GM12878 (cell line): ENCODE data around the gene HMCES. TPM values are rescaled to one million over a fixed set of nuclear protein-coding genes. Genes with fewer than 3 reads are reported as not detected.
A peak's percentile ranks its signal among the peaks of the same experiment; 100 is the strongest.

Source experiments
- ATAC-seq: fragments of 200-7000 bp; cut with Tn5 transposase; 3 replicates; pipeline ENCODE4 v1.9.1; 2020; ENCODE audit warnings: mild to moderate bottlenecking, moderate library complexity
- BruUV-seq: library from RNA; stranded (reverse); fragments of 400-500 nt; replicated peaks from 2 replicates; lab custom pipeline; 2021; lab: Mats Ljungman, UMichigan
- CTCF ChIA-PET: fragments of 300-600 bp; sonication (Branson Sonifier 250); formaldehyde crosslinking; extraction: SDS; loops from one replicate; lab custom pipeline; 2021; ENCODE audit warnings: inconsistent platforms; lab: Yijun Ruan, JAX
- POLR2A ChIA-PET: fragments of 350-600 bp; formaldehyde crosslinking; extraction: SDS; loops from one replicate; lab custom pipeline; 2021; ENCODE audit warnings: inconsistent platforms; lab: Charles Lee
- RAD21 ChIA-PET: fragments of 300-600 bp; sonication (Branson Sonifier 250); formaldehyde crosslinking; loops from one replicate; lab custom pipeline; 2023; ENCODE audit warnings: antibody characterized with exemption; ENCODE audit not compliant: unreplicated experiment; lab: Charles Lee
- SMC1A ChIA-PET: fragments of 300-600 bp; sonication (Branson Sonifier 250); formaldehyde crosslinking; loops from one replicate; lab custom pipeline; 2023; ENCODE audit not compliant: unreplicated experiment, uncharacterized antibody; lab: Charles Lee
- DNase-seq: peaks from one replicate; pipeline ENCODE4 v3.0.0-alpha.2; 2011; ENCODE audit warnings: low read depth, low spot score
- FAIRE-seq: peaks from 3 replicates; lab custom pipeline; 2011; peaks lifted over from hg19 to GRCh38; lab: Jason Lieb, UNC
- H2AFZ ChIP-seq: 2 replicates; pipeline ENCODE4 v1.6.0; 2011; ENCODE audit warnings: low read depth, low read length, control low read depth; ENCODE audit not compliant: control insufficient read depth
- H3K27ac ChIP-seq: 2 replicates; pipeline ENCODE4 v1.5.1; 2011; ENCODE audit warnings: control low read depth; ENCODE audit not compliant: control insufficient read depth, insufficient read depth
- H3K27me3 ChIP-seq, 2 experiments: replicated peaks in 1 of 2; 2 replicates each; pipeline versions ENCODE4 v1.6.0 to v1.6.1; 2011; ENCODE audit warnings: low read length in 1 of 2; ENCODE audit not compliant: control insufficient read depth in 2 of 2, insufficient read depth in 2 of 2
- H3K36me3 ChIP-seq, 2 experiments: 2 replicates each; pipeline ENCODE4 v1.5.1; 2011; ENCODE audit warnings: low read length in 1 of 2; ENCODE audit not compliant: control insufficient read depth in 2 of 2, insufficient read depth in 2 of 2
- H3K4me1 ChIP-seq: 2 replicates; pipeline ENCODE4 v1.6.1; 2011; ENCODE audit warnings: mild to moderate bottlenecking, low read length, moderate library complexity, mixed read lengths; ENCODE audit not compliant: control insufficient read depth, insufficient read depth
- H3K4me2 ChIP-seq: 2 replicates; pipeline ENCODE4 v1.6.0; 2011; ENCODE audit warnings: control low read depth; ENCODE audit not compliant: control insufficient read depth, insufficient read depth
- H3K4me3 ChIP-seq: fragments of 200-600 bp; sonication (generic); 2 replicates; pipeline ENCODE4 v1.5.1; 2016
- H3K79me2 ChIP-seq: 2 replicates; pipeline ENCODE4 v1.6.0; 2011; ENCODE audit warnings: low read length; ENCODE audit not compliant: control insufficient read depth, insufficient read depth
- H3K9ac ChIP-seq: 2 replicates; pipeline ENCODE4 v1.8.0; 2011; ENCODE audit warnings: low read length, control low read depth, mixed read lengths; ENCODE audit not compliant: control insufficient read depth, insufficient read depth
- H3K9me3 ChIP-seq: replicated peaks from 3 replicates; pipeline ENCODE4 v1.5.1; 2011; ENCODE audit warnings: mild to moderate bottlenecking, low read length; ENCODE audit not compliant: control insufficient read depth, insufficient read depth
- H4K20me1 ChIP-seq: 2 replicates; pipeline ENCODE4 v1.6.0; 2011; ENCODE audit not compliant: control insufficient read depth, insufficient read depth
- BACH1 ChIP-seq: fragments of 450-650 bp; IDR thresholded peaks from 2 replicates; pipeline ENCODE4 v1.6.1; 2017; ENCODE audit warnings: mild to moderate bottlenecking, borderline replicate concordance
- CBFB ChIP-seq: IDR thresholded peaks from 2 replicates; pipeline ENCODE4 v1.6.1; 2016; ENCODE audit warnings: antibody characterized with exemption, low read depth
- CBX3 ChIP-seq: fragments of 200-600 bp; sonication (generic); IDR thresholded peaks from 2 replicates; pipeline ENCODE4 v1.6.1; 2016; ENCODE audit warnings: low read depth, borderline replicate concordance
- NR2F1 ChIP-seq: fragments of 450-650 bp; conservative IDR thresholded peaks from 2 replicates; pipeline ENCODE4 v1.6.1; 2017; ENCODE audit warnings: mild to moderate bottlenecking
- PAX8 ChIP-seq: fragments of 450-650 bp; IDR thresholded peaks from 2 replicates; pipeline ENCODE4 v1.6.1; 2017; ENCODE audit warnings: mild to moderate bottlenecking, moderate library complexity
- POLR2A ChIP-seq: IDR thresholded peaks from 2 replicates; pipeline ENCODE4 v1.6.1; 2011; ENCODE audit warnings: low read depth, mild to moderate bottlenecking, low read length
- POLR2AphosphoS2 ChIP-seq: IDR thresholded peaks from 2 replicates; pipeline ENCODE4 v1.6.1; 2011; ENCODE audit warnings: low read depth, mild to moderate bottlenecking, low read length, improper control_type of control experiment, moderate library complexity
- POLR2AphosphoS5 ChIP-seq: IDR thresholded peaks from 2 replicates; pipeline ENCODE4 v1.6.1; 2011; ENCODE audit warnings: mild to moderate bottlenecking, low read length, inconsistent platforms
- SIN3A ChIP-seq: IDR thresholded peaks from 2 replicates; pipeline ENCODE4 v1.6.1; 2012; ENCODE audit warnings: low read depth, low read length, improper control_type of control experiment
- in situ Hi-C: fragments of 300-500 bp; cut with MboI; formaldehyde crosslinking; loops from 9 replicates; pipeline ENCODE4 v1.14.3; 2018; ENCODE audit warnings: mixed read lengths
- intact Hi-C: fragments of 100-400 bp; cut with micrococcal nuclease; formaldehyde crosslinking; loops from one replicate; pipeline ENCODE4 v1.14.2; 2022; ENCODE audit not compliant: unreplicated experiment
- polyA plus RNA-seq, 11 experiments: library from polyadenylated mRNA; depleted of rRNA in 4 of 11; unstranded in 6 of 11; stranded (reverse) in 5 of 11; fragments of >200 nt; fragmentation: Nextera tagmentation in 4 of 11; fragmentation: Illumina TruSeq in 1 of 11; extraction: Ambion mirVana in 4 of 11; extraction: Trizol in 1 of 11; gene quantifications; 1 replicate in 1 of 11; 2 replicates in 10 of 11; pipeline versions ENCODE4 v1.2.1 to v1.2.3, GENCODE V29; 2011 to 2016; ENCODE audit warnings: inconsistent platforms in 2 of 11, missing spikeins in 2 of 11, low read depth in 1 of 11
- total RNA-seq, 4 experiments: library from RNA; depleted of rRNA in 3 of 4; stranded (reverse); fragments of >200 nt in 3 of 4; fragmentation: Illumina TruSeq in 1 of 4; extraction: Trizol in 1 of 4; gene quantifications; 2 replicates each; pipeline versions ENCODE4 v1.2.1 to v1.2.3, GENCODE V29; 2013 to 2021
- TF ChIP-seq, protein P1 (sequence below): fragments of 450-650 bp; formaldehyde crosslinking; IDR thresholded peaks from 2 replicates; pipeline ENCODE4 v1.4.0; 2022; ENCODE audit warnings: mild to moderate bottlenecking, moderate library complexity
- TF ChIP-seq, protein P2 (sequence below): fragments of 450-650 bp; IDR thresholded peaks from 2 replicates; pipeline ENCODE4 v1.6.1; 2017; ENCODE audit warnings: mild to moderate bottlenecking, moderate library complexity

The HMCES gene
- total and polyA plus RNA-seq, 10 of the 15 experiments (the other 5 are each of a cell fraction or from before 2014, with no cell fraction given), result 12.4 to 49.8 (median 27.0) TPM

DNA sequence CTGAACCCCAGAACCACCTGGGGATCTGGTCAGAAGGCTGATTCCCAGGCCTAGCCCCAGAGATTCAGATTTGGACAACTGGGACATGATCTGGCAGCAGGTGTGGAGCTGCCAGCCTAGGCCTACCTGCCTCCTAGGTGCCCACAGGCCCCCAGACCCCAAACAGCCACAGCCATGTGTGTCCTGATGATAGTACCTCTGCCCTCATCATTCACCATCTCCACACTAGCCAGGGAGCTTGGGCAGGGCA, 34.7 kb downstream of the HMCES start:
- Histone ChIP-seq H3K4me3 (no peak overlapping the region), H4K20me1 (no peaks in the 10 kb centered on the region), H3K9ac (no peak overlapping the region), H3K36me3 (no peaks in the 10 kb centered on the region), H3K4me1 (peaks cover 24% of the 10 kb centered on the region), H3K27me3 (no peaks in the 10 kb centered on the region), H3K79me2 (no peaks in the 10 kb centered on the region; the same call in 1 of the 2 replicates), H3K27ac (no peak overlapping the region), H2AFZ (no peak overlapping the region), H3K9me3 (no peaks in the 10 kb centered on the region), H3K4me2 (no peak overlapping the region)
- no peak for DNase-seq
- ChIA-PET CTCF (interaction anchor here (0.8 to 3.8 kb wide), 6 partner anchors 9 to 343 kb away, joined by 3 to 43 read pairs (median 4); no protein-coding TSS in a partner anchor), SMC1A (interaction anchor here (8.5 kb wide), 1 partner anchor 31 kb away, joined by 75 read pairs; no protein-coding TSS in a partner anchor), RAD21 (interaction anchor here (0.5 to 2.5 kb wide), 4 partner anchors 30 to 780 kb away, joined by 3 to 7 read pairs (median 4); partner anchors contain the start of gene COPG1), POLR2A (interaction anchor here (1.0 to 4.5 kb wide), 5 partner anchors 30 to 81 kb away, joined by 4 to 29 read pairs (median 4); partner anchors contain the start of gene COPG1)
- FAIRE-seq, result no peak
- no peak for ATAC-seq
- no TSS peak for BruUV-seq
- intact Hi-C loops (loop anchor here (2.0 kb wide), 1 partner anchor 65 kb away; the partner anchor contains the start of gene COPG1), in situ Hi-C loops (no loop called here)
- TF ChIP-seq CBFB, result no peak
- TF ChIP-seq, protein P1, sequence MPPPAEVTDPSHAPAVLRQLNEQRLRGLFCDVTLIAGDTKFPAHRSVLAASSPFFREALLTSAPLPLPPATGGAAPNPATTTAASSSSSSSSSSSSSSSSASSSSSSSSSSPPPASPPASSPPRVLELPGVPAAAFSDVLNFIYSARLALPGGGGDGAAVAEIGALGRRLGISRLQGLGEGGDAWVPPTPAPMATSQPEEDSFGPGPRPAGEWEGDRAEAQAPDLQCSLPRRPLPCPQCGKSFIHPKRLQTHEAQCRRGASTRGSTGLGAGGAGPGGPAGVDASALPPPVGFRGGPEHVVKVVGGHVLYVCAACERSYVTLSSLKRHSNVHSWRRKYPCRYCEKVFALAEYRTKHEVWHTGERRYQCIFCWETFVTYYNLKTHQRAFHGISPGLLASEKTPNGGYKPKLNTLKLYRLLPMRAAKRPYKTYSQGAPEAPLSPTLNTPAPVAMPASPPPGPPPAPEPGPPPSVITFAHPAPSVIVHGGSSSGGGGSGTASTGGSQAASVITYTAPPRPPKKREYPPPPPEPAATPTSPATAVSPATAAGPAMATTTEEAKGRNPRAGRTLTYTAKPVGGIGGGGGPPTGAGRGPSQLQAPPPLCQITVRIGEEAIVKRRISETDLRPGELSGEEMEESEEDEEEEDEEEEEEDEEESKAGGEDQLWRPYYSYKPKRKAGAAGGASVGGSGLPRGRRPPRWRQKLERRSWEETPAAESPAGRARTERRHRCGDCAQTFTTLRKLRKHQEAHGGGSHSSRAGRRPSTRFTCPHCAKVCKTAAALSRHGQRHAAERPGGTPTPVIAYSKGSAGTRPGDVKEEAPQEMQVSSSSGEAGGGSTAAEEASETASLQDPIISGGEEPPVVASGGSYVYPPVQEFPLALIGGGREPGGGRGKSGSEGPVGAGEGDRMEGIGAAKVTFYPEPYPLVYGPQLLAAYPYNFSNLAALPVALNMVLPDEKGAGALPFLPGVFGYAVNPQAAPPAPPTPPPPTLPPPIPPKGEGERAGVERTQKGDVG, result 0 out of 2 replicates have a peak, but pooled peaks have one; percentile 18
- peak; percentile 77; the same call in 1 of the 2 replicates for TF ChIP-seq POLR2A
- TF ChIP-seq SIN3A, result 0 out of 2 replicates have a peak, but pooled peaks have one; percentile 35
- TF ChIP-seq, protein P2, sequence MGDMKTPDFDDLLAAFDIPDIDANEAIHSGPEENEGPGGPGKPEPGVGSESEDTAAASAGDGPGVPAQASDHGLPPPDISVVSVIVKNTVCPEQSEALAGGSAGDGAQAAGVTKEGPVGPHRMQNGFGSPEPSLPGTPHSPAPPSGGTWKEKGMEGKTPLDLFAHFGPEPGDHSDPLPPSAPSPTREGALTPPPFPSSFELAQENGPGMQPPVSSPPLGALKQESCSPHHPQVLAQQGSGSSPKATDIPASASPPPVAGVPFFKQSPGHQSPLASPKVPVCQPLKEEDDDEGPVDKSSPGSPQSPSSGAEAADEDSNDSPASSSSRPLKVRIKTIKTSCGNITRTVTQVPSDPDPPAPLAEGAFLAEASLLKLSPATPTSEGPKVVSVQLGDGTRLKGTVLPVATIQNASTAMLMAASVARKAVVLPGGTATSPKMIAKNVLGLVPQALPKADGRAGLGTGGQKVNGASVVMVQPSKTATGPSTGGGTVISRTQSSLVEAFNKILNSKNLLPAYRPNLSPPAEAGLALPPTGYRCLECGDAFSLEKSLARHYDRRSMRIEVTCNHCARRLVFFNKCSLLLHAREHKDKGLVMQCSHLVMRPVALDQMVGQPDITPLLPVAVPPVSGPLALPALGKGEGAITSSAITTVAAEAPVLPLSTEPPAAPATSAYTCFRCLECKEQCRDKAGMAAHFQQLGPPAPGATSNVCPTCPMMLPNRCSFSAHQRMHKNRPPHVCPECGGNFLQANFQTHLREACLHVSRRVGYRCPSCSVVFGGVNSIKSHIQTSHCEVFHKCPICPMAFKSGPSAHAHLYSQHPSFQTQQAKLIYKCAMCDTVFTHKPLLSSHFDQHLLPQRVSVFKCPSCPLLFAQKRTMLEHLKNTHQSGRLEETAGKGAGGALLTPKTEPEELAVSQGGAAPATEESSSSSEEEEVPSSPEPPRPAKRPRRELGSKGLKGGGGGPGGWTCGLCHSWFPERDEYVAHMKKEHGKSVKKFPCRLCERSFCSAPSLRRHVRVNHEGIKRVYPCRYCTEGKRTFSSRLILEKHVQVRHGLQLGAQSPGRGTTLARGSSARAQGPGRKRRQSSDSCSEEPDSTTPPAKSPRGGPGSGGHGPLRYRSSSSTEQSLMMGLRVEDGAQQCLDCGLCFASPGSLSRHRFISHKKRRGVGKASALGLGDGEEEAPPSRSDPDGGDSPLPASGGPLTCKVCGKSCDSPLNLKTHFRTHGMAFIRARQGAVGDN, result 0 out of 2 replicates have a peak, but pooled peaks have one; percentile 9
- peak; percentile 20; the same call in 1 of the 2 replicates for TF ChIP-seq NR2F1
- TF ChIP-seq POLR2AphosphoS2, result 0 out of 2 replicates have a peak, but pooled peaks have one; percentile 7
- no peak; the same call in 1 of the 2 replicates for TF ChIP-seq POLR2AphosphoS5
- TF ChIP-seq PAX8, result no peak
- peak; percentile 70; the same call in 1 of the 2 replicates for TF ChIP-seq BACH1
- no peak for TF ChIP-seq CBX3
